NB4 (cell line): ENCODE data around the gene RSPRY1.

ENCODE experiments used
- DNase-seq: peaks from one replicate; pipeline ENCODE4 v3.0.0; 2010; ENCODE audit warnings: low read depth
- H3K4me3 ChIP-seq: one replicate; pipeline ENCODE4 v1.5.1; 2011; ENCODE audit warnings: mild to moderate bottlenecking, low read depth, low read length, moderate library complexity
- MYC ChIP-seq: IDR thresholded peaks from 2 replicates; pipeline ENCODE4 v1.6.1; 2011; ENCODE audit warnings: low read depth, low read length
- POLR2A ChIP-seq: IDR thresholded peaks from 2 replicates; pipeline ENCODE4 v1.6.1; 2011; ENCODE audit warnings: mild to moderate bottlenecking; ENCODE audit not compliant: insufficient read length; ENCODE audit errors: extremely low read depth
- TF ChIP-seq, protein P1 (sequence below): IDR thresholded peaks from one replicate; pipeline ENCODE4 v1.5.1; 2012; ENCODE audit warnings: low read depth, low read length
- TF ChIP-seq, protein P2 (sequence below): IDR thresholded peaks from 2 replicates; pipeline ENCODE4 v1.6.1; 2011; ENCODE audit warnings: low read depth, low read length

The RSPRY1 gene

DNA sequence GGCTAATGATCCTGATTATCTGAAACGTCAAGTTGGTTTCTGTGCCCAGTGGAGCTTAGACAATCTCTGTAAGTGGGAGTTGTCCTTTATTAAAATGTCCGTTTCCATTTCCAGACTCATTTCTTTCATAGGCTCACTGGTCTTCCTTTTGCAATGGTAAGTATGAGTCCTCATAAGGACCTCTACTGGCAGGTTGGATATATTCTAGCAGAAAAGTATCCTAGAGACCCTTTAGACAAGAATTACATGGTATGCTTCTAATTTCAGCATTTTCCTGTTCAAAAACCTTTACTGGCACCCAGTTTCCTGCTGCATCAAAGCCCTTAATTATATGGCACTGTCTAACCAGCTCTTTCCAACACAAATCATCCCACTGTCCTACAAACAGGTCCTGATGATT, 30.8 kb downstream of the RSPRY1 start:
- no peak for TF ChIP-seq POLR2A
- no peak for TF ChIP-seq MYC
- no peak overlapping the region for H3K4me3 ChIP-seq
- DNase-seq = no peak

DNA sequence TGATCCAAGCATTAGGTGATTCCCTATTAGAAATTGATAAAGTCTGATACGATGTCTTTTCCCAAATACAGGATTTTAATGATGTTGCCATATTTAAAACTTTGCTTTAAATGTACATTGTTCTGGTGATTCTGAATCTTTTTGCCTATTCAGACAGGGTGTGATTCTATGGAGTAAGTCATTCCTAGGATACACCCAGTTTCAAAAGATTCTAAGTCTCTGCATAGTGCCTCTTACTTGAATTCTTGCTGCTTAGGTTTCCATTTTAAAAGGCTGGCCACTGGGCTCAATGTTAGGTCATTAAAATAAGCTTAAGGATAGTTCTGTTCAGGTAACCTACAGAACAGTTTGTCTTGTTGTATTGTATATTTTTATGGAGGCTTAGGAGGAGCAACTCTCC, 36.9 kb downstream of the RSPRY1 start:
- no peak for TF ChIP-seq MYC
- TF ChIP-seq, protein P1, sequence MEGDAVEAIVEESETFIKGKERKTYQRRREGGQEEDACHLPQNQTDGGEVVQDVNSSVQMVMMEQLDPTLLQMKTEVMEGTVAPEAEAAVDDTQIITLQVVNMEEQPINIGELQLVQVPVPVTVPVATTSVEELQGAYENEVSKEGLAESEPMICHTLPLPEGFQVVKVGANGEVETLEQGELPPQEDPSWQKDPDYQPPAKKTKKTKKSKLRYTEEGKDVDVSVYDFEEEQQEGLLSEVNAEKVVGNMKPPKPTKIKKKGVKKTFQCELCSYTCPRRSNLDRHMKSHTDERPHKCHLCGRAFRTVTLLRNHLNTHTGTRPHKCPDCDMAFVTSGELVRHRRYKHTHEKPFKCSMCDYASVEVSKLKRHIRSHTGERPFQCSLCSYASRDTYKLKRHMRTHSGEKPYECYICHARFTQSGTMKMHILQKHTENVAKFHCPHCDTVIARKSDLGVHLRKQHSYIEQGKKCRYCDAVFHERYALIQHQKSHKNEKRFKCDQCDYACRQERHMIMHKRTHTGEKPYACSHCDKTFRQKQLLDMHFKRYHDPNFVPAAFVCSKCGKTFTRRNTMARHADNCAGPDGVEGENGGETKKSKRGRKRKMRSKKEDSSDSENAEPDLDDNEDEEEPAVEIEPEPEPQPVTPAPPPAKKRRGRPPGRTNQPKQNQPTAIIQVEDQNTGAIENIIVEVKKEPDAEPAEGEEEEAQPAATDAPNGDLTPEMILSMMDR = no peak
- no peak for TF ChIP-seq POLR2A
- TF ChIP-seq, protein P2, sequence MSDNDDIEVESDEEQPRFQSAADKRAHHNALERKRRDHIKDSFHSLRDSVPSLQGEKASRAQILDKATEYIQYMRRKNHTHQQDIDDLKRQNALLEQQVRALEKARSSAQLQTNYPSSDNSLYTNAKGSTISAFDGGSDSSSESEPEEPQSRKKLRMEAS = no peak
- H3K4me3 ChIP-seq = no peak overlapping the region
- DNase-seq = no peak

DNA sequence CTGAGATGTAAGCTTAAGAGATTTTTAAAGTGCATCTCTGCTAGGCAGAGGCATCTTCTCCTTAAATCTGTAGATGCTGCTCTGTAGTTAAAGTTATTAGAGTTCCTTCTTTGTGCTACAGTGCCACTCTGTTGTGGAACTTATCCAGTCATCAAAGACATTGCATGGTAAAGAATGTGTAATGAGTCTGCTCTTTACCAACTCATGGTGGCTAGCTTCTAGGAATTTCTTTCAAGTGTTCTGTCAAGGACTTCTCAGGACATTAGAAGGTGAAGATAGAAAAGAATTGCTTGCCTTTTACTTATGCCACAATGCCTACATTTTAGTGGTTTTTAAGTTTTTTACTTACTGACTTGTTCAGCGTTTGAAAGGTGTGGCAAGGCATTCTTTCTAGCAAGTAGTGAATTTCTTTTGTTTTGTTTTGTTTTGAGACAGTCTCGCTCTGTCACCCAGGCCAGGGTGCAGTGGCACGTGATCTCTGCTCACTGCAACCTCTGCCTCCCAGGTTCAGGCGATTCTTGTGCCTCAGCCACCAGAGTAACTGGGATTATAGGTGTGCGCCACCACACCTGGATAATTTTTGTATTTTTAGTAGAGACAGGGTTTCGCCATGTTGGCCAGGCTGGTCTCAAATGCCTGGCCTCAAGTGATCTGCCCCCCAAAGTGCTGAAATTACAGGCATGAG, 38.7 kb downstream of the RSPRY1 start:
- DNase-seq = no peak
- H3K4me3 ChIP-seq = no peak overlapping the region
- TF ChIP-seq, protein P1 = no peak
- TF ChIP-seq, protein P2 = no peak
- TF ChIP-seq POLR2A (no peak), MYC (no peak)

DNA sequence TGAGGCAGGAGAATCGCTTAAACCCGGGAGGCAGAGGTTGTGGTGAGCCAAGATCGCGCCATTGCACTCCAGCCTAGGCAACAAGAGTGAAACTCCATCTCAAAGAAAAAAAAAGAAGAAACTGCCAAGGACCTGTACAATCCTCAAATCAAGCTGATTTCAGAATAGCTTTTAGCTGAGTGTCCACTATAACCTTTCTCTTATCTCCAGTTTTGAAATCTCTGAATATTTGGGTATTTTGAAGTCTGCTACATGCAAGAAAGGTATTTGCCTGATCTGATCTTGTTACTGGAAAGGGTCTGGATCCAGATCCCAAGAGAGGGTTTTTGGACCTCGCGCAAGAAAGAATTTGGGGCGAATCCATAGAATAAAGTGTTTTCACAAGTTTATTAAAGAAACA, 39.8 kb downstream of the RSPRY1 start:
- DNase-seq = no peak
- H3K4me3 ChIP-seq = no peak overlapping the region
- TF ChIP-seq, protein P1 = no peak
- TF ChIP-seq POLR2A (no peak), MYC (no peak)
- TF ChIP-seq, protein P2 = no peak

DNA sequence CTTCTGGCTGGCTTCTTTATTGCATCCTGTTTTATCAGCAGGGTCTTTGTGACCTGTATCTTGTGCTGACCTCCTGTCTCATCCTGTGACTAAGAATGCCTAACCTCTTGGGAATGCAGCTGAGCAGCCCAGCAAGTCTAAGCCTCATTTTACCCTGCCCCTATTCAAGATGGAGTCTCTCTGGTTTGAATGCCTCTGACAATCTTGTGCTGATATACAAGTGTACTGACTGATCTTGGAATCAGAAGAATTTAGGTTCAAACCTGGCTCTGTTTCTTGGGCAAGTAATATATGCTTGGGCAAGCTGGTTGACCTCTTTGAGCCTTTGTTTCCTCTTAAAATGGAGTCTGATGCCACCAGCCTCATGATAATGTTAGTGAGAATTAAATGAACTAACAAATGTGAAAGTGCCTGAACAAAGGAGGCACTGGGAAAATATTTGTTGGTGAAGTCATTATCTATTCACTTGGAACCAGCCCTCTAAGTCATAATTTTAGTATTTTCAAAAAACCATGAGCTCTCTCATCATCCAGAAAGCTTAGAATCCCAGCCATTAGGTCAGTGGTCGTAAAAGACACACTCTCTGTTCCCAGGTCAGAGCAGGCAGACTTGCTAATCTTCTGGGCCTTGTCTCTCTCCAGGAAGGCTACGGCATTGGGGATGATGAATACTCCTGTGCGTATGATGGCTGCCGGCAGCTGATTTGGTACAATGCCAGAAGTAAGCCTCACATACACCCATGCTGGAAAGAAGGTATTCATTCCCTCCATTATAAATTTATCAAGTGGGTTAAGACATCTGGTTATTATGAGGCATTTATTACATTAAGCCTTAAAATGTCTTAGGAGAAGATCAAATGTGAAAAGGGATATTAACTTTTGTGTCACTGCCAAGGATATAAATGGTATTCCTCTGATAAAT, 40.8 kb downstream of the RSPRY1 start:
- DNase-seq = no peak
- TF ChIP-seq, protein P1 = no peak
- TF ChIP-seq POLR2A = no peak
- TF ChIP-seq, protein P2 = no peak
- TF ChIP-seq MYC = no peak

DNA sequence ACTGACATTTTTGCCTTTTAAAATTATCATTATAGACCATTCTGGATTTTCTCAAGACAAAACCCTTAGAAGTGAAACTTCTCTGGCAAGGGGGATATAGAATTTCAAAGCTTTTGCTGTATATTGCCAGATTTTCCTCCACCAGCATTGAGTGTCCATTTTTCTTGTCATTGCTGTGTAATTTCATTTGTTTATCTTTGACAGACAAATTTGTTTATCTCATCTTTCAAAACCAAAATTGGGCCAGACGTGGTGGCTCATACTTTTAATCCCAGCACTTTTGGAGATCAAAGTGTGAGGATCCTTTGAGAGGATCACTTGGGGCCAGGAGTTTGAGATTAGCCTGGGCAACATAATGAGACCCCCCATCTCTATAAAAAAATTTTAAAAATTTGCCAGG, 43.0 kb downstream of the RSPRY1 start:
- no peak for DNase-seq
- no peak overlapping the region for H3K4me3 ChIP-seq
- TF ChIP-seq POLR2A = no peak
- TF ChIP-seq, protein P2 = no peak

More for the DNA sequence above, 40.8 kb downstream of the RSPRY1 start:
- H3K4me3 ChIP-seq = no peak overlapping the region
